ENCODE results near the gene RPS10.

GRCh38 chr6:34460796-34461507, 35.1 kb upstream of the RPS10 start:
- TF ChIP-seq CTCF (IDR thresholded peaks at IDR 0.05) (no peak), POLR2AphosphoS5 (IDR thresholded peaks at IDR 0.05) (no peak)
